Measurements from ENCODE around the gene VTA1.

VTA1 gene

GRCh38 chr6:142255785-142256184 lies 108.7 kb downstream of the VTA1 start:
- no peak for DNase-seq (ENCODE audit: low read depth)
- H3K4me3 ChIP-seq (replicated peaks; ENCODE audit: low read depth, low read length): no peak overlapping the region
- no peak for TF ChIP-seq CTCF (IDR thresholded peaks at IDR 0.05; ENCODE audit: low read length, missing control alignments)

GRCh38 chr6:142258305-142258704 lies 111.2 kb downstream of the VTA1 start:
- H3K4me3 ChIP-seq (replicated peaks; ENCODE audit: low read depth, low read length): no peak overlapping the region
- no peak for DNase-seq (ENCODE audit: low read depth)
- no peak for TF ChIP-seq CTCF (IDR thresholded peaks at IDR 0.05; ENCODE audit: low read length, missing control alignments)

GRCh38 chr6:142258757-142259156 lies 111.7 kb downstream of the VTA1 start:
- no peak overlapping the region for H3K4me3 ChIP-seq (replicated peaks; ENCODE audit: low read depth, low read length)
- TF ChIP-seq CTCF (IDR thresholded peaks at IDR 0.05; ENCODE audit: low read length, missing control alignments): no peak
- no peak for DNase-seq (ENCODE audit: low read depth)

GRCh38 chr6:142260748-142261147 lies 113.7 kb downstream of the VTA1 start:
- H3K4me3 ChIP-seq (replicated peaks; ENCODE audit: low read depth, low read length): no peak overlapping the region
- no peak for DNase-seq (ENCODE audit: low read depth)
- no peak for TF ChIP-seq CTCF (IDR thresholded peaks at IDR 0.05; ENCODE audit: low read length, missing control alignments)

- no peak for TF ChIP-seq CTCF (IDR thresholded peaks at IDR 0.05; ENCODE audit: low read length, missing control alignments)
- no peak overlapping the region for H3K4me3 ChIP-seq (replicated peaks; ENCODE audit: low read depth, low read length)
- DNase-seq (ENCODE audit: low read depth): no peak
These were observed 115.2 kb downstream of the VTA1 start for GRCh38 chr6:142262231-142262630.

- no peak for TF ChIP-seq CTCF (IDR thresholded peaks at IDR 0.05; ENCODE audit: low read length, missing control alignments)
- no peak overlapping the region for H3K4me3 ChIP-seq (replicated peaks; ENCODE audit: low read depth, low read length)
- no peak for DNase-seq (ENCODE audit: low read depth)
These were observed 118.4 kb downstream of the VTA1 start for GRCh38 chr6:142265476-142265875.

GRCh38 chr6:142266060-142266459 lies 119.0 kb downstream of the VTA1 start:
- H3K4me3 ChIP-seq (replicated peaks; ENCODE audit: low read depth, low read length): no peak overlapping the region
- TF ChIP-seq CTCF (IDR thresholded peaks at IDR 0.05; ENCODE audit: low read length, missing control alignments): no peak
- DNase-seq (ENCODE audit: low read depth): no peak

Data from fibroblast of pulmonary artery (primary cell).